NOMO-1 treated with DMSO at 0.1 percent for 48 hours (cell line): ENCODE data around the gene RNLS.
A peak's percentile ranks its signal among the peaks of the same experiment; 100 is the strongest.
"Not testable (repeated sequence)": the region's sequence is repeated elsewhere in the genome, so short reads cannot be mapped to it uniquely, and the experiment has no call there.

Experiments
- DNase-seq: peaks from one replicate; lab custom pipeline; 2025; ENCODE audit not compliant: unreplicated experiment; lab: John Stamatoyannopoulos, UW

RNLS gene

DNA sequence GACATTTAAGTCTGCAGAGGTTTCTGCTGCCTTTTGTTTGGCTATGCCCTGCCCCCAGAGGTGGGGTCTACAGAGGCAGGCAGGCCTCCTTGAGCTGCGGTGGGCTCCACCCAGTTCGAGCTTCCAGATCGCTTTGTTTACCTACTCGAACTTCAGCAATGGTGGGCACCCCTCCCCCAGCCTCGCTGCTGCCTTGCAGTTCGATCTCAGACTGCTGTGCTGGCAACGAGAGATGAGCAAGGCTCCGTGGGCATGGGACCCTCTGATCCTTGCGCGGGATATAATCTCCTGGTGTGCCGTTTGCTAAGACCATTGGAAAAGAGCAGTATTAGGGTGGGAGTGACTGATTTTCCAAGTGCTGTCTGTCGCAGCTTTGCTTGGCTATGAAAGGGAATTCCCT is 227.4 kb downstream of the RNLS start:
- DNase-seq = not testable (repeated sequence)

DNA sequence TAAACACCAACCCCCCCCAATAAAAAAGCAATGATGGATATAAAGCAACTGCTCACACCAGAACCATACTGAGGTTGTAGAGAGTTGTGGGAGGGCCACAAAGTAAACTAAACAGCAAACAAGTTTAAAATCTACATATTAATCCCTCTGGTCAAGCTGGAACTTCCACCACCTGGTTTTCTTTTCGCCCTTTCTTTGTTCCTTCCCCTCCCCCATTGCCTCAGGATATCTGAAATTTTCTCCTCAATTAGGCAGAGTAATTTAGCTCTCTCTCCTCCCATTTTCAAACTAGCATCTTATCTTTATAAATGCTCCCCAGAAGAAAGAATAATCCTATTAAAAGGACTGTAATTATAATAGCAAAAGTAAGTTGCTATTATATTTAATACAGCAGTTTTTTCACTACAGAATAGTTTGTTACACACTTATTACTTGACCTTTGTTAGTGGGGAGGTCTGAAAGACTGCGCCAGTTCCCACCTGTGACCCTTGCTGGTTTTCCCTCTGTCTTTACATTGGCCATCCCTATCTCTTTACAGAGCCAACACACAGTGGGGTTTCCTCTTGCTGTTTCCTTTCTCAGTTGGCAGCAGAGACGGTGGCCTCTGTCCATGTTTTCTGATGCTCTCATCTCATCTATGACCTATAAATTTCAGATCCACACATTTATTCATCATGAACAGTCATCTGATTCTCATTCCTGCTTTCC is 235.4 kb downstream of the RNLS start:
- no peak for DNase-seq

DNA sequence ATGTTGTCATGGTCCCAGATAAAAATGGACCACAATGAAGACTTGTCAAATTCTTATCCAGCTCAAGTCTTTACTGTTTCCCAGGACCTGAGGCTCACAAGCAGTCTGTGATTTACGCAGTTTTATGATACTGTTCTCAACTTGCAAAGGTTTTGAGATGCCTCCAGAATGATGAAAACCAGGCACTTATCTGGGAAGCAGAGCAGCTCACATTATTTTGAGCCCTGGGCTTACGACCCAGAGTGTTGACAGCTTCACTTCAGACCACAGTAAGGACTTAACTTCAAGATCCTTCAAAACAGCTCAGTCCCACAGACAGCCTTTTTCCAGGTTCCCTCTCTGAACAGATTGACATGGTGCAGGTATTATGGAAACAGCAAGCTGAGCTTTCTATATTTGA is 236.1 kb downstream of the RNLS start:
- DNase-seq = no peak

DNA sequence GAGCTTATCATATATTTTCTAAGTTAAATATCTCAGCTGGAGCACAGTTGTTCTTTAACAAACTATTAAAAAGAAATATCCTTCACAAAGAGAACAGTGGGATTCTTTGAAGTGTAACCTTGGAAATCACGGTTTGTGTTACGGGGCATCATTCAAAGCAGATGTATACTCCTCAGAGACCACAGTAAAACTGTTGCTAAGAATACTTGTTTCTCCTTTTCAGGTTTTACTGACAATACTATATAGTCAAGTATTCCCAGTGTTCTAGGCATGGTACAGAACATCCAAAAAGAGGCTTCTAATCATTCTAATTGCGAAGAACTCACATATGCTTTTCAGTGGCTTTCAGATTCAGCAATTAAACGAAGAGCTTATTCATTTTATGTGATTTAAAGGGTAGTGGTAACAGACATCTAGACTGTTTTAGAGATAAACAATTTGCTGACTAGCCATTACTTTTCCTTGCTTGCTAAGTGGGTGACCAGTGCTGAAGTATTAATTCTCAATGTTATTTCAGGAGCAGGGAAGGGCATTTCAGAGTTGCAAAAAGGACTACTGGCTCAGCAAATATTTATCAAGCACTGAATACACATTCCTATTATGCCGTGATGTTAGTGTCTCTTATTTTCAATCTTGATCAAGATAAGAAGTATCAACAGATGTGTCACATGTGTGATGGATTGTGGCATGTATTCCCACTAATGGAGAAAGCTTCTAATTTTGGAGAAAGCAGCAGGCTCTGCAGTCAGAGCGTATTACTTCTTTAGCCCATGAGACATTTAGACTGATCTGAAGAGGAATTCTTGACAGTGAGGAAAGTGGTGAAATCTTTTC is 236.8 kb downstream of the RNLS start:
- no peak for DNase-seq

DNA sequence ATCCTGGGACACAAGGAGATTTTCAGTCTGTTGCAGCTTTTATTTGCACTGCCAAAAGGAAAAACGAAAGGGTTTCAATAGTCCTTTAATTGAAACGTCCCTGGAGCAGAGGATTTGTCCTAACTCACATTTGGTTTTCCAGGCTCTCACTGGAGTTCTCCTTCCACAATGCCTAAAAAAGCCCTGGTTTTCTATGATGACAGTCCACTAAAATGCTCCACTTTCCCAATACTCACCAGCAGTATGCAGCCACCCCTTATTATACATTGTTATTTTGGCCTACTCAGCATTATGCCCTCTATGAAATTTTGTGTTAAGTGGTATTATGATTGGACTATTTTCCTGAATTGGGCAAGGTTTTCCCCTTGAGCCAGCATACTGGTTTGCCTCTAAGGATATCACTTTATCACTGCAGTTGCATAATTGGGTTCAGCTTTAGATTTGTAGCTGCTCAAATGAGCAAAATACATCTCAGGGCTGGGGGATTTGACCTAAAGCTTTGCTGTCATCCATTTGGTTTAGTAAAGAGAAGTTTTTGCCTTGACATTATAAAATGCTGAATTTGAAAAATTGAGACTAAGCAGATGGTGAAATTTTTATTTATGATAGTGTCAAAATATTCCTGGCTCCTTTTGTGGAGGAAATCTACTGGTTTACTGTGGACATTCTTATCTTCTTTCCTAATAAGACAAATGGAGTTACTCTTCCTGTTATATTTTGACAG is 239.2 kb downstream of the RNLS start:
- no peak for DNase-seq

DNA sequence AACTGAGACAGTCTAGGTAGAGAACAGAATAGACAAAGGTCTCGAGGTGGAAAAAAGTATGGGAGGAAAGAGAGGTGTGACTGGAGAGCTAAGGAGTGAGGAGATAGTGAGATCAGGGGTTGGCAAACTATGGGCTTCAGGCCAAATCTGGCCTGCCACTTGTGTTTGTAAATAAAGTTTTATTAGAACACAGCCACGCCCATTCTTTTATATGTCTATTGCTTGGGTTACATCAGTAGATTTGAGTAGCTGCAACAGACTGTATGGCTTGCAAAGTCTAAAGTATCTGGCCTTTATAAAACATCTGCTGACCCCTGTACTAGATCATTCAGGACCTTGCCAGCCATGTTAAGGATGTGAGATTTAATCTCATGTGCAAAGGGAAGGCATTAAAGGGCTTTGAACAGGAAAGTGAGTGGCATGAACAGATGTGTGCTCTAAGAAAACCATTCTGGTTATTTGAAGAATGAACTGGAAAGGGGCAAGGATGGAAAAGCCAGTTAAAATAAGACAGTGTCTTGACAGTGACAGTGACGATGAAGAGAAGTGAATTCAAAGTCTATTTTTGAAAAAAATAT is 240.3 kb downstream of the RNLS start:
- DNase-seq = no peak

DNA sequence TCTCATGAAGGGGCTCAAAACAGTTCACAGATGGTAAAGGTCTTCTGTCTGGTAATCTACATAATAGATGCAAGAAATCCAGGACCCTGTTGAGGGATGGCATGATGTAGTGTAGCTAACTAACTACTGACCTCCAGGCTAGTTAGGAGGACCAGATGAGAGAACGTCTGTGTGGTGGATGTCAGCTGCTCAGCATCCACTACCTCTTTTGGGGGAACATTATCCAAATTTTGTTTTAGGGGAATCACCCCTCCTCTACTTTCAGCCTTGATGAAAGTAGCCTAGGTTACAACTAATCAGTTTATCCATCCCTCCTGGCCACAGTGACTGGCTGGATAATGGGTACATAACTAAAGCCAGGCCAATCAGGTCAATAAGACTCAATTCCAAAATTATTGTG is 246.0 kb downstream of the RNLS start:
- no peak for DNase-seq

DNA sequence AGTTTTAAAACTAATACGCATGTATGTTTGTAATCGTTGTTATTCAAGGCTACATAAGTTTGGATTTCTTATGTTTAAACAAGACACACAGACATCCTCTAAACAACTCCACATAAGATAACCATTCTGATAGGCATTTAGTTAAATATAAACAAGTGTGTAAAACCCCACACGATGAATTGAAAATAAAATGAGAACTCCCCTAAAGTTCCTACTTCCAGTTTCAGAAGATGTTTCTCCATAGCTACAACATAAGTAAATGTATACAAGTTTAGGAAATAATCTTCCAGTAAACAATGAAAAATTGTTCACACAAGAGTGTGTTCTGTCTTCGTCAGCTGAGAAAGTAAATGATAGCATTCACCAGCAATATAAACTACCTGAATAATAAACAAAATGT is 246.8 kb downstream of the RNLS start:
- peak; percentile 22 for DNase-seq

DNA sequence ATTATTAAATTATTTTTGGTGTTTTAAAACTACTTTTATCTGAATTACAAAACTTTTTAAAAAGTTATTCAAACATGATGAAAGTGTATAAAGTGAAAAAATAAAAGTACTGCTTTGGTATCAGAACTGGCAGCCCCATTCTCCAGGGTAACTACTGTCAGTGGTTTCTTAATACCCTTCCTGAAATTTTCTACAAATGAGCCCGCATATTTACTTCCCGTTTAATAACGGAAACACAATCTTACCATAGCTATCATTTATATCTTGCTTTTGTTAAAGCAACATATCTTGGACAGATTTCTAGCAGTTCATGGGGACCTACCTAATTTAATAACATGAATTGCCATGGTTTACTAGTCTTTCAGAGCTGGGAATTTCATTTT is 249.9 kb downstream of the RNLS start:
- peak; percentile 51 for DNase-seq

DNA sequence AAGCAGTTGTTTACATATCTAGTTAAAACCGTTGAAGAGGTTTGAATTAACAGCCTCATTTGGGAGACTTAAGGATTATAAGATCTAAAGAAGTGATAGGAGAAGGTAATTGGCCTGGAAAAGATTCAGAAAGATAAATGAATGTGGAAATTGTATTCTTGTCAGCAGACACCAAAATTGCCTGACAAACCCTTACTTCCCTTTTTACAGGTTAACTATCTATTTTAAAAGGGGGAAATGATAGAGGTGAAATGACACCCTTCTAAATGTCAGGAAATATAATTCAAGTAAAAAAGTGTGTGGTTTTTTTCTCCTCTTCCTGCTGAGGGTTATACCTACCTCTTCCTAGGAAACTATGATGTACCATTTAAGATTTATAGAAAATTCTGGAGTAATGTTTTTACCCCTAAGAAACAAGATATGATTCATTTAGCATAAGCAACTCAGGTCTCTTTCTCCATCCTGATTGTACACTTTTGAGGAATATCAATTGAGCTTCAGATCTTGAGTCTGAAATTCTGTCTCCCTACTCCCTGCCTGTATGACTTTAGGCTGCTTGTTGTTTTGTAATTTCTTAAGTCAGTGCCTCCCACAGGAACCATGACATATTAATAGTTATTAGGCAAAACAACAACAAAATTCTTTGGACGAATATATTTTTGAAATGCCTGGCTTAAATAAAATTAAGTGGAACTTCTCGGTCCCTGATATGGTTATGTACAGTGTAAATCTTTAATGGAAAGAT is 250.4 kb downstream of the RNLS start:
- DNase-seq = peak; percentile 76

DNA sequence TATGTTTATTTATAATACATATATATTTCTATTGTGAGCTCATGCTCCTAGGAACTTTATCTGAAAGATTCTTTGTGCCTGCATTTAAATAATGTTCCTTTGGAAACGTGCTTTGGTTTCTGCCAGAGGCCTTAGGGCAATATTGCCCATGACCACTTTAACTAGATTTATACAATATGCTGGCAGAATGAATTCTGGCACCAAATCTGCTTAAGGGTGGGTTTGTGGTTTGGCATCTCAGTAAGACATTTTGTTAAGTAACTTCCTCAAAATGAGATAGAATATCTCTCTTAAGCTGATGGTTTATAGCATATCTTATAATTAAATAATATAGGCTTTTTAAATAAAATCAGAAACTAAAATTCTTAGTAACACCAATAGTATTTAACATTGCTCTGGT is 252.9 kb downstream of the RNLS start:
- DNase-seq = peak; percentile 73

DNA sequence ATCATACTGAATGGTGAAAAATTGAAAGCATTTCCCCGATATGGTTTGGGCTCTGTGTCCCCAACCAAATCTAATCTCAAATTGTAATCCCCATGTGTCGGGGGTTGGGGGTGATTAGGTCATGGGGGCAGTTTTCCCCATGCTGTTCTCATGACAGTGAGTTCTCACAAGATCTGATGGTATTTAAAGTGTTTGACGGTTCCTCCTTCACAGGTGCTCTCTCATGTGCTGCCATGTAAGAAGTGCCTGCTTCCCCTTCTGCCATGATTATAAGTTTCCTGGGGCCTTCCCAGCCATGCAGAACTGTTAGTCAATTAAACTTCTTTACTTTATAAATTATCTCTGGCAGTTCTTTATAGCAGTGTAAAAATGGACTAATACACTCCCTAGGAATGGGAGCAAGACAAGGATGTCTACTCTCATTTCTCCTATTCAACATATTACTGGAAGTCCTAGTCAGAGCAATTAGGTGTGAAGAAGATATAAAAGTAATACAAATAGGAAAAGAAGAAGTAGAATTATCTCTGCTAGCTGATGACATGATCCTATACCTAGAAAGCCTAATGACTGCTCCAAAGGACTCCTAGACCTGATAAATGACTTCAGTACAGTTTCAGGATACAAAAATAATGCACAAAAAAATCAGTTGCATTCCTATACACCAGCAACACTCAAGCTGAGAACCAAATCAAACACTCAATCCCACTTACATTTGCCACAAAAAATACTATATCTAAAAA is 260.6 kb downstream of the RNLS start:
- no peak for DNase-seq

DNA sequence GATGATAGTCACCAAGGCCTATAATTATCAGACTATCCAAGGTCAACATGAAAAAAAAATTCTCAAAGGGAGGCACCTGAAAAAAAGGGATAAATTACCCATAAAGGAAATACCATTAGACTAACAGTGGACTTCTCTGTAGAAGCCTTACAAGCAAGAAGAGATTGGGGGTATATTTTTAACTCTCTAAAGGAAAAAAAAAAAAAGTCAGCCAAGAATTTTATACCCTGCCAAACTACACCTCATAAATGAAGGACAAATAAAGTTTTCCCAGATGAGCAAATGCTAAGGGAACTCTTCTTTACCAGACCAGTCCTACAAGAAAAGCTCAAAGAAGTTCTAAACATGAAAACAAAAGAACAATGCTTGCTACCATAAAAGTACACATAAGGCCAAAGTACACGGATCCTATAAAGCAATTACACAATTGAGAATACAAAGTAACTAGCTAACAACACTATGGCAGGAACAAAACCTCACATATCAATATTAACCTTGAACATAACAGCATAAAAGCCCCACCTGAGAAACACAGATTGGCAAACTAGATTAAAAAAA is 263.1 kb downstream of the RNLS start:
- DNase-seq = no peak

DNA sequence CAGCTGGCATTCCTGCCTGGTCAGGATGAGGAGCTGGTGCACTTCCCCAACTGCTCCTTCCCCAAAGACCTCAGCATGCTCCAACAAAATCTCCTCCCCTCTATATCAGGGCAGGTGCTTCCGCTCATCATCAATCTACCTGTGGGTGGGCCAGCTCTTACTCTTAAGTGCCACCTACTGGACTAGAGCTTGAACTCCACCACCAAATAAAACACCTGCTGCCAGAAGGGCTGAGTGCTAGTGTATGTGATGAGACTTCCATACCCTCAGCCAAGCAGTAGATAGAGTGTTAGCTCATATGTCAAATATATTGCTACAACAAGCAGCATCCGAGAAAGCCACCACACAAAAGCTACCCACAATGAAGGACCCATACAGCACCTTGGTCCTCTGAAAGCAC is 264.3 kb downstream of the RNLS start:
- DNase-seq = peak; percentile 20

DNA sequence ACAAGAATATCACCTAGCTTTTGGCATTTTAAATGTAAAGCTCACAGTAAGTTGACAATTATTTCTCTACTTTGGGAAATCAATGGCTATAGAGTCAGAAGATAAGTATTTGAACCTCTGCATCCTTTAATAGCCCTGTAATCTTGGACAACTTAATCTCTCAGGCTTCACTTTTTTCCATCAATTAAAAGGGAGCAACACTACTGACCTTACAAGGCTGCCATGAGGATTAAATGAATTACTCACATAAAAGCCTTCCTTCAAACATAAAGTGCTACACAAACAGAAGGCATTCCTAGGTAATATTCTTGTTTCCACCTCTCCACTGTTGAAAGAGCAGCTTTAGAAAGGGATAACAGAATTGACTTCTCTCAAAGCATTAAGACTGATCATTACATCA is 266.0 kb downstream of the RNLS start:
- DNase-seq = no peak

DNA sequence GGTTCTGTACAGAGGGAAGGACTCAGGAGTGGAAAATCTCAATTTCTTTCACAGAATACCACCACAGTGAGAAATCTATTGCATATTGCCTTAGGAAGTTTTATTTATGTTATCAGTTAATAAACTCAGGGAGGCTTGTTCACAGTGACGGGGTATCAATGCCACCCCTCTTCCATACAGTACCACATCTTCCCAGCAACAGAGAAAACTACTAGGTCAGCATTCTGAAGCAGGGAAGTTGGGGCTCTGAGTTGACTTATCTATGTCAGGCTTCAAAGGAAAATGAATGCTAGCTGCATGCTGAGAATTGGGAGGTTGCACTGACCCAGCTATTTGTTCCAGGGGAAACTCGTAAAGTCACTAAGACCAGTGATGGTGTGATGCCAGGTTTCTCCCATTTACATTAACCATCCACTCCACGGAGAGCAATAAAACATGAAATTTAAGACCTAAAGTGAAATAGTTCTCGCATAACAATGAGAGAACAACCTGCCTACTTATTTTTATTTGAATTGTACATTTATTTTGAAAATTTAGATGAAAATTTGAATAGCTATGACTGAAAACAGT is 266.7 kb downstream of the RNLS start:
- DNase-seq = no peak

DNA sequence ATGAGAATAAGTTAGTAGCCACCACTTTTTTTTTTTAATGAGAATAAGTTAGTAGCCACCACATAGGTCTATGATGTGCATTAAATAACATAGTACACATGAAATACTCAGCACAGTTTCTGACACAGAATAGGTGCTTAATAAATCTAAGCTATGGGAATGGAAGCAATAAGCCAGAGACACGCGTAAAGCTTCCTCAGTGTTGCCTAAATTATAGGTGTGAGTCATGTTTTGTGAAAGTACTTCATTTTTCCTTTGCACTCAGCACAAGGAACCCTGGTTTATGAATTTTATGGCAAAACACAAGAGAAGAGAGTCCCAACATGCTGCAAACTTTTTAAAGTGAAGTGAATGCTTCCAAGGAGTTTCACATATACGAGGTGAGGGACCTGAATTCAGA is 267.4 kb downstream of the RNLS start:
- DNase-seq = peak; percentile 76

DNA sequence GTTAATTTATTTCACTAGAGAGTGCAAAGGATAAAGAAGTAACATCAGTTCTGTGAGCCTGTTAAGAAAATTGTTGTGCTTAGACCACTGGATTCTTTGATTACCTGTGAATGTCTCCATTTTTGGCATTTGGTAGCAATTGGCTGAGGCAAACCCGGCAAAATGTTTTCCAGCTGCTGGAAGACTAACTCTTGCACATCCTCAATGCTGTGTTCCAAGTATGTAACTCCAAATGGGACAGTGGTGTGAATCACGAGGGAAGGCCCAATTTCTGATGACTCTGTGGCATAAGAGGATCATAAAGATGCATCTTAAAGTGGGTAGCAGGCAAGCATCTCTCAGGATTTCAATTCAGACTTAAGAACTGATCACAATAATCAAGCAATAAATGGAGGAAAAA is 268.8 kb downstream of the RNLS start:
- DNase-seq = no peak

DNA sequence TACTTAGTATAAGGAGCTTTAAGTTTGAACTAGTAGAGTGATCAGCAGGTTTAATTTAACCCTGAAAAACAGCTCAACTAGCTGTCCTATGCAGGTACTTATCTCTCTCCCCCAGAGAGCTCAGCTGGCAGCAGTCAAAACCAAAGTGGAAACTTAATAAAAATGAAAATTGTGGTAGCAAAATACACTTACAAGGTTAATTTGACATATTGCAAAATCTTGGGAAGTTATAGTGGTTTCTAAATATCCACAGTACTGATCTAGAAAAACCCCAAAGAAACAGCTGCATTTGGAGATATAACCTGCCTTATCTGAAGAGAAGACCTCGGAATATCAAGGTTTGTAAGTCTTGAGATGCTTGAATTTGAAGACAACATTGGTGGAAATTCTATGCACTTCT is 269.2 kb downstream of the RNLS start:
- DNase-seq = no peak

DNA sequence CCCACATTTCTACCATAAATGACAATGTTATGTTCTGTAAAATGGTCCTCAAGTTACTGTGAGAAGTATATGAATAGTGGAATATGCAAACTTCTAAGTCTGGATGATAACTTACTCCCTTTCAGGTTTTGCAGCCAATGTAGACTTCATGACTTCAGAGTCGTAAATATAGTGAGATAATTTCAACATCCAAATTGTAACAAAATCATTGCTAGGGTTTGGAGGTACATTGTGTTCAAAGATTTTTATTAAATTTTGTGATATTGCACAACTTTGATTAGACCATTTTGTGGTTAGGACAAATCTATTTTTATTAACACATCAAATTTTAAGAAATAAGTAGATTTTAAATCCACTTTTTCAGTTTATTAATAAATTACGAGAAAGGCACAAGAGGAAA is 270.3 kb downstream of the RNLS start:
- no peak for DNase-seq
